Osteoblast (primary cell): ENCODE measurements around the gene S100A13. TPM values are rescaled to one million over a fixed set of nuclear protein-coding genes. Genes with fewer than 3 reads are reported as not detected.

Experiments
- DNase-seq: peaks from one replicate; pipeline ENCODE4 v3.0.0; 2011; ENCODE audit warnings: low spot score, mixed read lengths; ENCODE audit not compliant: insufficient read length; ENCODE audit errors: missing footprints
- H2AFZ ChIP-seq: 2 replicates; pipeline ENCODE4 v1.6.0; 2011; ENCODE audit warnings: mild to moderate bottlenecking, low read length
- H3K27ac ChIP-seq: 2 replicates; pipeline ENCODE4 v1.5.1; 2011; ENCODE audit warnings: mild to moderate bottlenecking, low read depth, low read length, moderate library complexity
- H3K27me3 ChIP-seq: 2 replicates; pipeline ENCODE4 v1.6.0; 2012; ENCODE audit warnings: mild to moderate bottlenecking, control low read depth, inconsistent platforms, low read length, moderate library complexity; ENCODE audit not compliant: insufficient read depth
- H3K36me3 ChIP-seq: 2 replicates; pipeline ENCODE4 v1.5.1; 2011; ENCODE audit warnings: mild to moderate bottlenecking, low read length, control low read depth, moderate library complexity; ENCODE audit not compliant: insufficient read depth
- H3K4me1 ChIP-seq: 2 replicates; pipeline ENCODE4 v1.5.1; 2011; ENCODE audit warnings: mild to moderate bottlenecking, low read length, control low read depth, moderate library complexity; ENCODE audit not compliant: insufficient read depth
- H3K4me2 ChIP-seq: 2 replicates; pipeline ENCODE4 v1.6.0; 2011; ENCODE audit warnings: mild to moderate bottlenecking, low read length; ENCODE audit not compliant: insufficient read depth
- H3K4me3 ChIP-seq: fragments of 200-600 bp; sonication (generic); 3 replicates; pipeline ENCODE4 v1.5.1; 2012; ENCODE audit warnings: mild to moderate bottlenecking, low read length, inconsistent platforms; ENCODE audit not compliant: insufficient read depth
- H3K79me2 ChIP-seq: 2 replicates; pipeline ENCODE4 v1.6.0; 2012; ENCODE audit warnings: mild to moderate bottlenecking, low read length, control low read depth, inconsistent platforms; ENCODE audit not compliant: insufficient read depth
- H3K9me3 ChIP-seq: 2 replicates; pipeline ENCODE4 v1.5.1; 2011; ENCODE audit warnings: low read depth, low read length, control low read depth
- H4K20me1 ChIP-seq: 2 replicates; pipeline ENCODE4 v1.6.0; 2012; ENCODE audit warnings: mild to moderate bottlenecking, low read length, control low read depth; ENCODE audit not compliant: insufficient read depth
- CTCF ChIP-seq: IDR thresholded peaks from 2 replicates; pipeline ENCODE4 v1.5.1; 2011; ENCODE audit warnings: mild to moderate bottlenecking, low read depth, low read length, moderate library complexity; ENCODE audit errors: extremely low read depth
- total RNA-seq: library from RNA; depleted of rRNA; stranded (reverse); fragments of >200 nt; gene quantifications from 2 replicates; pipeline ENCODE4 v1.2.3, GENCODE V29; 2012

The S100A13 gene
- total RNA-seq, 1 donor, result 121 TPM

- H3K27ac ChIP-seq, result peak overlapping the region; percentile 69
- peak overlapping the region; percentile 80 for H3K4me3 ChIP-seq
- H3K9me3 ChIP-seq, result no peaks in the 10 kb centered on the region
- no peaks in the 10 kb centered on the region for H3K27me3 ChIP-seq
- H2AFZ ChIP-seq, result peak overlapping the region; percentile 84
- H3K4me1 ChIP-seq, result peaks cover 18% of the 10 kb centered on the region
- H3K36me3 ChIP-seq, result peaks cover 36% of the 10 kb centered on the region
- TF ChIP-seq CTCF, result no peak
- no peak for DNase-seq
- peaks cover 3% of the 10 kb centered on the region for H4K20me1 ChIP-seq
- H3K79me2 ChIP-seq, result peaks cover 18% of the 10 kb centered on the region
- peak overlapping the region; percentile 96 for H3K4me2 ChIP-seq
These were observed 31.9 kb upstream of the S100A13 start for GRCh38 chr1:153659175-153659534.

DNA sequence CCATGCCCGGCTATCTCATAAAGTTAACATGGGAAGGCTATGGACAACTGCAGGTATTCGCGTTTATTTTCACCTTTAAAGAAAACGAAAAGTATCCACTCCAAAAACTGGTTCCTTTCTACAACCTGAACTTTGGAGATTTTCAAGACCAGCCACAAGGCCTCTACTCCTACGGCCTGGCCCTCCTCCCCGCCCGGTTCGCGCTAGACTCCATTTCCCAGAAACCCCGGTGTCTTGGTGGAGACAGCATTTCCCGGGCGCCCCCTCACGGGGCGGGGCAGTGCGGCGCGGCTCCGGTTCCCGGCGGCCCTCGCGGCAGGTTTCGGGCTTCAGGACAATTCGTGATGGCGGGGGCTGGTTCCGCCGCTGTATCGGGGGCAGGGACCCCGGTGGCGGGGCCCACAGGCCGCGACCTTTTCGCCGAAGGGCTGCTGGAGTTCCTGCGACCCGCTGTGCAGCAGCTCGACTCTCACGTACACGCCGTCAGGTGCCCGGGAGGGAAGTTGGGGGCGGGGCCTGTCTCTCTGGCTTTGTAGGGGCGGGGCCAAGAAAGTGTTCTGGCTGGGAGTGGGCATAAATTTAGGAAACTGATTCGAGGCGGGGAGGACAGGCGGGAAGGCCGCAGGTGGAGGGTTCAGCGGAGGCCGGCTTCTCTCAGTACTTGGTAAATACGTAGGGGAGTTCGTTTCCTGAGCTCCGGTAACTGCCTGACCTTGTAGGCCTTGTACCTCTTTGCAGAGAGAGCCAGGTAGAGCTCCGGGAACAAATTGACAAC, 31.3 kb upstream of the S100A13 start, which contains the start of gene SNAPIN:
SNAPIN (plus strand) TSS at position 304 of the 775 bp plus-strand sequence; CDS start at position 345, 41 bp downstream.
- DNase-seq, result peak; percentile 97
- peak within 1 kb of the TSS; percentile 69 for H3K27ac ChIP-seq
- peak within 1 kb of the TSS; percentile 84 for H2AFZ ChIP-seq
- no peaks in the 10 kb centered on the region for H3K9me3 ChIP-seq
- H3K4me2 ChIP-seq, result peak within 1 kb of the TSS; percentile 96
- no peaks in the 10 kb centered on the region for H3K27me3 ChIP-seq
- peaks cover 3% of the 10 kb centered on the region for H4K20me1 ChIP-seq
- peaks cover 18% of the 10 kb centered on the region for H3K79me2 ChIP-seq
- peak within 1 kb of the TSS; percentile 80 for H3K4me3 ChIP-seq
- H3K36me3 ChIP-seq, result peaks cover 30% of the 10 kb centered on the region
- TF ChIP-seq CTCF, result no peak
- H3K4me1 ChIP-seq, result peaks cover 14% of the 10 kb centered on the region

GRCh38 chr1:153655333-153655732, 28.0 kb upstream of the S100A13 start:
- peaks cover 17% of the 10 kb centered on the region for H3K4me1 ChIP-seq
- peaks cover 15% of the 10 kb centered on the region for H3K79me2 ChIP-seq
- no peak for TF ChIP-seq CTCF
- no peak overlapping the region for H3K4me2 ChIP-seq
- DNase-seq, result no peak
- no peaks in the 10 kb centered on the region for H3K36me3 ChIP-seq
- H4K20me1 ChIP-seq, result peaks cover 3% of the 10 kb centered on the region
- H3K9me3 ChIP-seq, result no peaks in the 10 kb centered on the region
- H3K4me3 ChIP-seq, result no peak overlapping the region
- H3K27me3 ChIP-seq, result no peaks in the 10 kb centered on the region
- H3K27ac ChIP-seq, result no peak overlapping the region
- H2AFZ ChIP-seq, result no peak overlapping the region

GRCh38 chr1:153652805-153653500, 25.6 kb upstream of the S100A13 start:
- Histone ChIP-seq H3K79me2 (no peaks in the 10 kb centered on the region), H3K4me2 (no peak overlapping the region), H2AFZ (peak overlapping the region; percentile 18)

More at GRCh38 chr1:153652805-153653500, 25.6 kb upstream of the S100A13 start:
- no peak for TF ChIP-seq CTCF
- no peaks in the 10 kb centered on the region for H3K36me3 ChIP-seq
- H3K4me3 ChIP-seq, result no peak overlapping the region
- peaks cover 9% of the 10 kb centered on the region for H3K4me1 ChIP-seq
- no peaks in the 10 kb centered on the region for H3K27me3 ChIP-seq
- DNase-seq, result peak; percentile 83
- H3K9me3 ChIP-seq, result no peaks in the 10 kb centered on the region
- no peak overlapping the region for H3K27ac ChIP-seq
- H4K20me1 ChIP-seq, result no peaks in the 10 kb centered on the region
